ENCODE data around the gene ISLR2. TPM values are rescaled to one million over a fixed set of nuclear protein-coding genes. Genes with fewer than 3 reads are reported as not detected.
A peak's percentile ranks its signal among the peaks of the same experiment; 100 is the strongest.

ISLR2 gene
- total RNA-seq, 1 donor from 2014 or later: 6.1 TPM

DNA sequence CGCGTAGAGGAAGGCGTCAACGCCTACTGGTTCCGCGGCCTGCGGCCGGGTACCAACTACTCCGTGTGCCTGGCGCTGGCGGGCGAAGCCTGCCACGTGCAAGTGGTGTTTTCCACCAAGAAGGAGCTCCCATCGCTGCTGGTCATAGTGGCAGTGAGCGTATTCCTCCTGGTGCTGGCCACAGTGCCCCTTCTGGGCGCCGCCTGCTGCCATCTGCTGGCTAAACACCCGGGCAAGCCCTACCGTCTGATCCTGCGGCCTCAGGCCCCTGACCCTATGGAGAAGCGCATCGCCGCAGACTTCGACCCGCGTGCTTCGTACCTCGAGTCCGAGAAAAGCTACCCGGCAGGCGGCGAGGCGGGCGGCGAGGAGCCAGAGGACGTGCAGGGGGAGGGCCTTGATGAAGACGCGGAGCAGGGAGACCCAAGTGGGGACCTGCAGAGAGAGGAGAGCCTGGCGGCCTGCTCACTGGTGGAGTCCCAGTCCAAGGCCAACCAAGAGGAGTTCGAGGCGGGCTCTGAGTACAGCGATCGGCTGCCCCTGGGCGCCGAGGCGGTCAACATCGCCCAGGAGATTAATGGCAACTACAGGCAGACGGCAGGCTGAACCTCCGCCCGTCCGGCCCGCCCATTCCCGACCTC lies 4.1 kb downstream of the ISLR2 start:
- H3K36me3 Mint-ChIP-seq (ENCODE audit: unreplicated experiment): peaks cover 7% of the 10 kb centered on the region
- no peaks in the 10 kb centered on the region for H3K9me3 Mint-ChIP-seq (ENCODE audit: unreplicated experiment)
- DNase-seq (ENCODE audit: extremely low spot score, unreplicated experiment): no peak
- H3K27ac Mint-ChIP-seq (ENCODE audit: unreplicated experiment): no peak overlapping the region
- peaks cover 43% of the 10 kb centered on the region for H3K4me1 Mint-ChIP-seq (ENCODE audit: unreplicated experiment)
- TF ChIP-seq, protein P1, sequence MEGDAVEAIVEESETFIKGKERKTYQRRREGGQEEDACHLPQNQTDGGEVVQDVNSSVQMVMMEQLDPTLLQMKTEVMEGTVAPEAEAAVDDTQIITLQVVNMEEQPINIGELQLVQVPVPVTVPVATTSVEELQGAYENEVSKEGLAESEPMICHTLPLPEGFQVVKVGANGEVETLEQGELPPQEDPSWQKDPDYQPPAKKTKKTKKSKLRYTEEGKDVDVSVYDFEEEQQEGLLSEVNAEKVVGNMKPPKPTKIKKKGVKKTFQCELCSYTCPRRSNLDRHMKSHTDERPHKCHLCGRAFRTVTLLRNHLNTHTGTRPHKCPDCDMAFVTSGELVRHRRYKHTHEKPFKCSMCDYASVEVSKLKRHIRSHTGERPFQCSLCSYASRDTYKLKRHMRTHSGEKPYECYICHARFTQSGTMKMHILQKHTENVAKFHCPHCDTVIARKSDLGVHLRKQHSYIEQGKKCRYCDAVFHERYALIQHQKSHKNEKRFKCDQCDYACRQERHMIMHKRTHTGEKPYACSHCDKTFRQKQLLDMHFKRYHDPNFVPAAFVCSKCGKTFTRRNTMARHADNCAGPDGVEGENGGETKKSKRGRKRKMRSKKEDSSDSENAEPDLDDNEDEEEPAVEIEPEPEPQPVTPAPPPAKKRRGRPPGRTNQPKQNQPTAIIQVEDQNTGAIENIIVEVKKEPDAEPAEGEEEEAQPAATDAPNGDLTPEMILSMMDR (IDR thresholded peaks at IDR 0.05): peak; percentile 30
- H3K4me3 Mint-ChIP-seq (ENCODE audit: unreplicated experiment): no peak overlapping the region
- H3K27me3 Mint-ChIP-seq (ENCODE audit: unreplicated experiment): peaks cover 22% of the 10 kb centered on the region

DNA sequence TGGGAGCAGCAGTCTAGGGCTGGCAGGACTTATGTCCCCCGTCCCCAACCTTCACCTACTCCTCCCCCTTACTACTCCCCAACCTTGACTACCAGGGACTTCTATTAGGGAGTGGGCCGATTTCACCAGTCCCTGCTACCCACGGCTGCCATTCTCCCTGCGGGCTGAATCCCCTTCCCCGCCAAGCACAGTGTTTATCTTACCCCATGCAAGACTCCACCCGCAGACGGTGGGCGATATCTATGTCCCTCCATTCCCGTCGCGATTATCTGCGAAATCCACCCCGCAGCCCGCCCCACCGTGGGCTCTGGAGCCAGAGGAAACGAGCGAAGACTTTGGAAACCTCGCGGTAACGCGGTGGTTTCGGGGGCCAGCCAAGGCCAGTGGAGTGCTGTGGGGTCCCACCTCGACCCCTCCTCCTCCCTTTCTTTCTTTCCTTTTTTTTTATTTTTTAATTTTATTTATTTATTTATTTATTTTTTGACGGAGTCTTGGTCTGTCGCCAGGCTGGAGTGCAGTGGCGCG lies 4.7 kb downstream of the ISLR2 start:
- Mint-ChIP-seq H3K4me1 (ENCODE audit: unreplicated experiment) (peaks cover 39% of the 10 kb centered on the region), H3K27ac (ENCODE audit: unreplicated experiment) (peak overlapping the region; percentile 96), H3K4me3 (ENCODE audit: unreplicated experiment) (no peak overlapping the region), H3K9me3 (ENCODE audit: unreplicated experiment) (no peaks in the 10 kb centered on the region), H3K27me3 (ENCODE audit: unreplicated experiment) (peaks cover 18% of the 10 kb centered on the region), H3K36me3 (ENCODE audit: unreplicated experiment) (peaks cover 7% of the 10 kb centered on the region)
- TF ChIP-seq, protein P1 (IDR thresholded peaks at IDR 0.05): no peak
- no peak for DNase-seq (ENCODE audit: extremely low spot score, unreplicated experiment)

DNA sequence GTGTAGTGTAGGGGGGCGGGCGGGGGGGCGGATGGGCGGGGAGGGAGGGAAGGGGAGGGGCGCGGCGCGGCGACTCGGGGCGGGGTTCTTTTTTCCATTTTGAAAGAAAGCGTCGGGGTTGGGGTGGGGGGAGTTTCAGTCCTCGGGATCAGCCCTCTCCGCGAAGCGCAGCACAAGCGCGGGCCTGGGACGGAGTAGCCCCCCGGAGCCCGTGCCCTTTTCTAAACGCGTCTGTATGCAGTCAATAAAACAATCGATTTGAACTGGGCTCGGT lies 6.1 kb downstream of the ISLR2 start:
- H3K4me3 Mint-ChIP-seq (ENCODE audit: unreplicated experiment): peak overlapping the region; percentile 76
- peak overlapping the region; percentile 96 for H3K27ac Mint-ChIP-seq (ENCODE audit: unreplicated experiment)
- no peaks in the 10 kb centered on the region for H3K9me3 Mint-ChIP-seq (ENCODE audit: unreplicated experiment)
- H3K4me1 Mint-ChIP-seq (ENCODE audit: unreplicated experiment): peaks cover 35% of the 10 kb centered on the region
- peaks cover 6% of the 10 kb centered on the region for H3K27me3 Mint-ChIP-seq (ENCODE audit: unreplicated experiment)
- peaks cover 7% of the 10 kb centered on the region for H3K36me3 Mint-ChIP-seq (ENCODE audit: unreplicated experiment)
- TF ChIP-seq, protein P1 (IDR thresholded peaks at IDR 0.05): no peak
- DNase-seq (ENCODE audit: extremely low spot score, unreplicated experiment): no peak

DNA sequence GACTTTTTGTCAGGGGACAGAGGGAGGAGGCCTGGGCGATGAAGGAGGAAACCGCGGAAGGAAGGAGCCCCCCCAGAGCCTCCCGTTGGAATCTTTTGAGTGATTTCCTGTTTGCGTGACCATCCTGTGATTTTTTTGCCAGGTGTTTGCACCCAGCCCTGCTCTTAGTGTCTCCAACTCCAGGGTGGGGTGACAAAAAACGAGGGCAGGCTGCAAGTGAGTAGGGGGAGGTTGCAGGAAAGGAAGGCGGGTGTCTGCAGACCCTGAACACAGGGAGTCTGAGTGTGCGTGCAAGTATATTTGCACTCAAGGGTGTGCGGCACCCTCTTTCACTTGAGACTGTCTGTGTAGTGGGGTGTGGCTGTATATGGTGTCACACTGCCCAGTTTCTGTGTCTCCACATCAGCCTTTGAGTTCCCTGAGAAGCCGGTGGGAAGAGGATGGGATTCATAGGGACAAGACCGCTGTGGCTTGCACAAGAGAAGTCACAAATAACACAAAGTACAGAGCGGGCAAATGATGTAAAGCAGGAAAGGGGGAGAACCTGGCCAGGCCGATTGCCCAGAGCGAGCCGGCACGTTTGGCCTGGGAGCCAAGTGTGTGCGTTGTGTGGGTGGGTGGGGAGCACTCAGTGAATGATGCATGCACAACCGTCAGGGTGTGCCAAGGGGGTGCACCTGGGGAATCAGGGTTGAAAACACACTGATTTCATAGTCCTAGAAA lies 6.6 kb downstream of the ISLR2 start:
- no peak for DNase-seq (ENCODE audit: extremely low spot score, unreplicated experiment)
- Mint-ChIP-seq H3K27ac (ENCODE audit: unreplicated experiment) (peak overlapping the region; percentile 96), H3K4me3 (ENCODE audit: unreplicated experiment) (peak overlapping the region; percentile 76), H3K27me3 (ENCODE audit: unreplicated experiment) (peaks cover 3% of the 10 kb centered on the region), H3K36me3 (ENCODE audit: unreplicated experiment) (peaks cover 5% of the 10 kb centered on the region), H3K4me1 (ENCODE audit: unreplicated experiment) (peaks cover 40% of the 10 kb centered on the region), H3K9me3 (ENCODE audit: unreplicated experiment) (no peaks in the 10 kb centered on the region)
- TF ChIP-seq, protein P1 (IDR thresholded peaks at IDR 0.05): no peak

DNA sequence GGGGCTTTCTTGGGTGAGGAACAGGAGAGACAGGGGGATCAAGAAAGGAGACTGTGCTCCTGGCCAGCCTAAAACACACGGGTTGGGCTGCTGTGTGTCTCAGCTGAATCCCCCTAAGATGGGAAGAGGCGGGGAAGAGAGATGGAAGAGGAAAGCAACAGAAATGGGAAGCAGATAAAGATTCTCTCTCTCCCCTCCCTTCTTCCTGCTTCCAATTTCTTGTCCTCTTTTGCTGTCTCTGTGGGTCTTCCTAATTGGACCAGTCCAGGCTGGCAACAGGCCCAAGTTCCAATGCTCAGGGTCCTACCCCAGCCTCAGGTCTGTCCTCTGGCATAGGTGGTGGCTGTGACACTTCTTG lies 7.1 kb downstream of the ISLR2 start:
- Mint-ChIP-seq H3K27me3 (ENCODE audit: unreplicated experiment) (no peaks in the 10 kb centered on the region), H3K36me3 (ENCODE audit: unreplicated experiment) (peaks cover 2% of the 10 kb centered on the region), H3K4me1 (ENCODE audit: unreplicated experiment) (peaks cover 40% of the 10 kb centered on the region), H3K9me3 (ENCODE audit: unreplicated experiment) (no peaks in the 10 kb centered on the region), H3K4me3 (ENCODE audit: unreplicated experiment) (no peak overlapping the region), H3K27ac (ENCODE audit: unreplicated experiment) (peak overlapping the region; percentile 96)
- no peak for DNase-seq (ENCODE audit: extremely low spot score, unreplicated experiment)
- TF ChIP-seq, protein P1 (IDR thresholded peaks at IDR 0.05): no peak

Data from osteocyte (in vitro differentiated cells).